ENCODE measurements around the gene ETNK2.

ETNK2 gene

GRCh38 chr1:204104331-204105130, 47.3 kb downstream of the ETNK2 start:
- Histone ChIP-seq H4K8ac (ENCODE audit: low read depth, low read length) (no peak overlapping the region), H3K14ac (ENCODE audit: low read length) (no peak overlapping the region), H3K23ac (ENCODE audit: low read depth, low read length, poor library complexity) (no peak overlapping the region), H3K27ac (replicated peaks; ENCODE audit: low read length) (no peak overlapping the region), H2BK15ac (ENCODE audit: low read length) (no peak overlapping the region), H4K91ac (ENCODE audit: low read depth, low read length, poor library complexity) (no peak overlapping the region), H2BK12ac (ENCODE audit: low read length) (no peak overlapping the region), H3K4me2 (ENCODE audit: insufficient read depth, low read length, poor library complexity, severe bottlenecking) (no peak overlapping the region), H3K79me1 (ENCODE audit: low read depth, low read length) (peaks cover 5% of the 10 kb centered on the region), H3K27me3 (ENCODE audit: control insufficient read depth in 3 of 3, insufficient read depth in 3 of 3, low read depth in 1 of 3, low read length in 3 of 3) (peaks cover 0 to 9% (median 0%) of the 10 kb centered on the region in 3 experiments), H3K36me3 (replicated peaks in 1 of 2; ENCODE audit: control insufficient read depth in 2 of 2, insufficient read depth in 2 of 2, low read length in 2 of 2) (peaks cover 0 to 8% of the 10 kb centered on the region in 2 donors), H2BK120ac (ENCODE audit: low read depth, low read length) (no peak overlapping the region), H2AFZ (ENCODE audit: low read length) (no peak overlapping the region), H3K4me1 (ENCODE audit: control insufficient read depth in 2 of 2, insufficient read depth in 1 of 2, low read depth in 1 of 2, low read length in 2 of 2) (peaks cover 28 to 29% of the 10 kb centered on the region in 2 donors), H3K4ac (ENCODE audit: low read length) (no peak overlapping the region), H3K9me3 (replicated peaks in 1 of 2; ENCODE audit: control insufficient read depth in 2 of 2, insufficient read depth in 1 of 2, low read depth in 1 of 2, low read length in 2 of 2) (no peaks in the 10 kb centered on the region), H3K4me3 (ENCODE audit: low read length in 2 of 2) (no peak overlapping the region), H3K18ac (ENCODE audit: low read length) (no peak overlapping the region), H3K9ac (ENCODE audit: low read depth, low read length, poor library complexity) (no peak overlapping the region), H2BK5ac (ENCODE audit: low read length) (no peak overlapping the region), H2AK5ac (ENCODE audit: low read depth, low read length) (peak overlapping the region; percentile 6)
- DNase-seq (ENCODE audit: low spot score): no peak
- no CpG with 5 or more reads among the region's 14 CpGs for WGBS, 2 donors (ENCODE audit: extremely low coverage in 2 of 2, insufficient read length in 2 of 2, insufficient replicate concordance in 1 of 2)

DNA sequence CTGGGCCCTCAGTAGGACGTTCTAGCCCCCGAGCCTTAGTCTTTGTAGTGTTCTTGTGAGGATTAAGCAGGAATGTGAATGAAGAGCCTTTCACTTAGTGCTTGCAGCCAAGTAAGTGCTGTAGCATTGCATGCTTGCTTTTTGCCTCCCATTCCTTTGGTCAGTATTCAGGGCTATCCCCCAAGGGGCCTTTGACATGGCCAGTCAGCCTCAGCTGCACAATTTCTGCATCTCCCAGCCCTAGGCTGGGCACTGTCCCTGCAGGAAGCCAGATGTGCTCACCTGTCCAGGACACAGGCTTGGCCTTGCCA, 48.5 kb downstream of the ETNK2 start:
- Histone ChIP-seq H3K79me1 (ENCODE audit: low read depth, low read length) (peaks cover 5% of the 10 kb centered on the region), H3K36me3 (replicated peaks in 1 of 2; ENCODE audit: control insufficient read depth in 2 of 2, insufficient read depth in 2 of 2, low read length in 2 of 2) (peaks cover 0 to 8% of the 10 kb centered on the region in 2 donors), H3K27ac (replicated peaks; ENCODE audit: low read length) (no peak overlapping the region), H3K4ac (ENCODE audit: low read length) (no peak overlapping the region), H3K9me3 (replicated peaks in 1 of 2; ENCODE audit: control insufficient read depth in 2 of 2, insufficient read depth in 1 of 2, low read depth in 1 of 2, low read length in 2 of 2) (no peaks in the 10 kb centered on the region), H3K14ac (ENCODE audit: low read length) (no peak overlapping the region), H2BK15ac (ENCODE audit: low read length) (no peak overlapping the region), H2BK120ac (ENCODE audit: low read depth, low read length) (no peak overlapping the region), H3K18ac (ENCODE audit: low read length) (no peak overlapping the region), H3K23ac (ENCODE audit: low read depth, low read length, poor library complexity) (no peak overlapping the region), H2AK5ac (ENCODE audit: low read depth, low read length) (no peak overlapping the region), H4K91ac (ENCODE audit: low read depth, low read length, poor library complexity) (no peak overlapping the region), H2BK12ac (ENCODE audit: low read length) (no peak overlapping the region), H3K4me1 (ENCODE audit: control insufficient read depth in 2 of 2, insufficient read depth in 1 of 2, low read depth in 1 of 2, low read length in 2 of 2) (peaks cover 21 to 26% of the 10 kb centered on the region in 2 donors), H3K27me3 (ENCODE audit: control insufficient read depth in 3 of 3, insufficient read depth in 3 of 3, low read depth in 1 of 3, low read length in 3 of 3) (peaks cover 0 to 9% (median 0%) of the 10 kb centered on the region in 3 experiments), H3K4me3 (ENCODE audit: low read length in 2 of 2) (no peak overlapping the region), H3K4me2 (ENCODE audit: insufficient read depth, low read length, poor library complexity, severe bottlenecking) (no peak overlapping the region), H3K9ac (ENCODE audit: low read depth, low read length, poor library complexity) (no peak overlapping the region), H2BK5ac (ENCODE audit: low read length) (no peak overlapping the region), H4K8ac (ENCODE audit: low read depth, low read length) (no peak overlapping the region), H2AFZ (ENCODE audit: low read length) (no peak overlapping the region)
- DNase-seq (ENCODE audit: low spot score): no peak
- no CpG with 5 or more reads among the region's 2 CpGs for WGBS, 2 donors (ENCODE audit: extremely low coverage in 2 of 2, insufficient read length in 2 of 2, insufficient replicate concordance in 1 of 2)

DNA sequence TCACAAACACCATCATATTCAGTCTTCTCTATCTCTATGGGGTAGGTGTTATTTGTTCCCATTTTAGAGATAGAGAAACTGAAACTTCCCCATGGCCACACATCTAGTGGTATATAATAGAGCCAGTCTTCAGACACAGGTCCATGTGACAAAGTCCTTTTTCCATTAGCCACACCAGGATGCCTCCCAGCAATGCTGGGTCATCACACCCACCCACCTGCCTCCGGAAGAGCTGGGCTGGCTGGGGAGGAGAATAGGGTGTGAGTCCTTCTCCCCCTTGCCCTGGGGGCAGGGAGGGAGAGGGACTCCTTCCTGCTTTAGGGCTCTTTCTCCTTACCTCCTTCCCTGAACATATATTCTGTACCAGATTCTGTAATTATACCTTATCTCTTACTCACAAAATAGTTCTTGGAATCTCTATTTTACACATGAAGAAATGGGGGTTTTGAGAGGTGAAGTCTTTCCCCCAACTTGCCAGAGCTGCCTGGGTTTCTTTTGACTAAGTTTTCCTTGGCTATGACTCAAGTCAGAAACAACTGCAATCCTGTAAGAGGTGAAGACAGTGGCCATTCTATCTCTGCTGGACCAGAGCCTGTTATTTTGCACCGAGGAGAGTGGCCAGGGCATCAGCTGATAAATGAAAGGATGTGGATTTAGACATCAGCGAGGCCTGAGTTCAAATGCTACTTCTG, 49.0 kb downstream of the ETNK2 start:
- WGBS, 2 donors (ENCODE audit: extremely low coverage in 2 of 2, insufficient read length in 2 of 2, insufficient replicate concordance in 1 of 2): no CpG with 5 or more reads among the region's 3 CpGs
- peaks cover 0 to 9% (median 0%) of the 10 kb centered on the region in 3 experiments for H3K27me3 ChIP-seq (ENCODE audit: control insufficient read depth in 3 of 3, insufficient read depth in 3 of 3, low read depth in 1 of 3, low read length in 3 of 3)
- no peak overlapping the region for H2AFZ ChIP-seq (ENCODE audit: low read length)
- H3K4me2 ChIP-seq (ENCODE audit: insufficient read depth, low read length, poor library complexity, severe bottlenecking): no peak overlapping the region
- H2BK5ac ChIP-seq (ENCODE audit: low read length): no peak overlapping the region
- H3K27ac ChIP-seq (replicated peaks; ENCODE audit: low read length): no peak overlapping the region
- no peak overlapping the region for H2BK120ac ChIP-seq (ENCODE audit: low read depth, low read length)
- H4K8ac ChIP-seq (ENCODE audit: low read depth, low read length): no peak overlapping the region
- H3K79me1 ChIP-seq (ENCODE audit: low read depth, low read length): peaks cover 5% of the 10 kb centered on the region
- no peak overlapping the region for H3K14ac ChIP-seq (ENCODE audit: low read length)
- H3K9me3 ChIP-seq (replicated peaks in 1 of 2; ENCODE audit: control insufficient read depth in 2 of 2, insufficient read depth in 1 of 2, low read depth in 1 of 2, low read length in 2 of 2): no peaks in the 10 kb centered on the region
- no peak overlapping the region for H3K4ac ChIP-seq (ENCODE audit: low read length)
- no peak overlapping the region for H4K91ac ChIP-seq (ENCODE audit: low read depth, low read length, poor library complexity)
- H3K9ac ChIP-seq (ENCODE audit: low read depth, low read length, poor library complexity): no peak overlapping the region
- H2BK15ac ChIP-seq (ENCODE audit: low read length): no peak overlapping the region
- H3K4me1 ChIP-seq (ENCODE audit: control insufficient read depth in 2 of 2, insufficient read depth in 1 of 2, low read depth in 1 of 2, low read length in 2 of 2): peaks cover 17 to 23% of the 10 kb centered on the region in 2 donors
- H3K23ac ChIP-seq (ENCODE audit: low read depth, low read length, poor library complexity): no peak overlapping the region
- H3K18ac ChIP-seq (ENCODE audit: low read length): no peak overlapping the region
- H3K36me3 ChIP-seq (replicated peaks in 1 of 2; ENCODE audit: control insufficient read depth in 2 of 2, insufficient read depth in 2 of 2, low read length in 2 of 2): peaks cover 0 to 8% of the 10 kb centered on the region in 2 donors
- no peak overlapping the region for H3K4me3 ChIP-seq (ENCODE audit: low read length in 2 of 2)
- H2BK12ac ChIP-seq (ENCODE audit: low read length): no peak overlapping the region
- H2AK5ac ChIP-seq (ENCODE audit: low read depth, low read length): no peak overlapping the region
- DNase-seq (ENCODE audit: low spot score): no peak

GRCh38 chr1:204102029-204102611, 49.7 kb downstream of the ETNK2 start:
- no peak for DNase-seq (ENCODE audit: low spot score)
- Histone ChIP-seq H3K9ac (ENCODE audit: low read depth, low read length, poor library complexity) (no peak overlapping the region), H4K8ac (ENCODE audit: low read depth, low read length) (no peak overlapping the region), H2AK5ac (ENCODE audit: low read depth, low read length) (peak overlapping the region; percentile 43), H2AFZ (ENCODE audit: low read length) (no peak overlapping the region), H3K23ac (ENCODE audit: low read depth, low read length, poor library complexity) (no peak overlapping the region), H3K9me3 (replicated peaks in 1 of 2; ENCODE audit: control insufficient read depth in 2 of 2, insufficient read depth in 1 of 2, low read depth in 1 of 2, low read length in 2 of 2) (no peaks in the 10 kb centered on the region), H3K4ac (ENCODE audit: low read length) (no peak overlapping the region), H3K4me1 (ENCODE audit: control insufficient read depth in 2 of 2, insufficient read depth in 1 of 2, low read depth in 1 of 2, low read length in 2 of 2) (peaks cover 10 to 20% of the 10 kb centered on the region in 2 donors), H3K4me3 (ENCODE audit: low read length in 2 of 2) (no peak overlapping the region), H2BK5ac (ENCODE audit: low read length) (no peak overlapping the region), H4K91ac (ENCODE audit: low read depth, low read length, poor library complexity) (no peak overlapping the region), H3K14ac (ENCODE audit: low read length) (no peak overlapping the region), H3K27ac (replicated peaks; ENCODE audit: low read length) (no peak overlapping the region), H3K18ac (ENCODE audit: low read length) (peak overlapping the region; percentile 41), H3K4me2 (ENCODE audit: insufficient read depth, low read length, poor library complexity, severe bottlenecking) (no peak overlapping the region), H2BK120ac (ENCODE audit: low read depth, low read length) (no peak overlapping the region), H3K27me3 (ENCODE audit: control insufficient read depth in 3 of 3, insufficient read depth in 3 of 3, low read depth in 1 of 3, low read length in 3 of 3) (peaks cover 0 to 2% (median 0%) of the 10 kb centered on the region in 3 experiments), H3K79me1 (ENCODE audit: low read depth, low read length) (peaks cover 5% of the 10 kb centered on the region), H2BK12ac (ENCODE audit: low read length) (no peak overlapping the region), H2BK15ac (ENCODE audit: low read length) (no peak overlapping the region), H3K36me3 (replicated peaks in 1 of 2; ENCODE audit: control insufficient read depth in 2 of 2, insufficient read depth in 2 of 2, low read length in 2 of 2) (peaks cover 0 to 5% of the 10 kb centered on the region in 2 donors)
- no CpG with 5 or more reads among the region's 13 CpGs for WGBS, 2 donors (ENCODE audit: extremely low coverage in 2 of 2, insufficient read length in 2 of 2, insufficient replicate concordance in 1 of 2)

Measured in neuronal stem cell (in vitro differentiated cells).